ENCODE results near the gene PTRH2.
"Not testable (repeated sequence)": the region's sequence is repeated elsewhere in the genome, so short reads cannot be mapped to it uniquely, and the experiment has no call there.

PTRH2 gene

DNA sequence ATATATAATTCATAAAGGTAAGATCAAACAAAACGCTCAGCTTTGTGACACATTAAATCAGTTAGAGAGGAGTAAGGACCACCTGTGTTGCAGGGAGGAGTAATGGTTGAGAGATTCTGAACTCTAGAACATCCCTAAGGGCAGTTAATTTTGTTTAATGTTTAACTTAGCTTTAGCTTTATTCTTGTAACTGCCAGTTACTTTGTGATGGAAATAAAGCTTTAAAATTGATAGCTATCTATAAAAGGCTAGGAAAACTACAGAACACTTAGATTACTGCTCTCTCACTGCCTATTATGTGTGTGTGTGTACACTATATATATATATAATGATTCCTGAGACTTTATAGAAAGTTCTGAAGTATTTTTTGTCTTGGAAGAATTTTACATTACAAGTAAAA is 37.8 kb downstream of the PTRH2 start:
- no peak for ATAC-seq
- DNase-seq, result no peak

DNA sequence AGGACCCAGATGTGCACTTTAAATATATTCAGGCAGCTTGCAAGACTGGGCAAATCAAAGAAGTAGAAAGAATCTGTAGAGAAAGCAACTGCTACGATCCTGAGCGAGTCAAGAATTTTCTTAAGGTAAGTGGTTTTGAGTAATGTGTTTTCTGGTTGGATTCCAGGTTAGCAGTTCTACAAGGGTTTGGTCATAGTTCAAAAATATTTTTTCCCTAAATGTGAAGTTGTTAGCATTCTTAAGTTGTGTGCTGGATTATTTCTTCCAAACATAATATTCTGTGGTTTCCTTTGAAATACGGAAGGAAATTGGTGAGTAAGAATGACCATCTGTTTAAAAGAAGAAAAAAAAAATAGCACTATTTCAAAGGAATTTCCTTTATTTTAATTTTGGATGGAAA is 38.4 kb downstream of the PTRH2 start:
- no peak for ATAC-seq
- DNase-seq, result no peak

DNA sequence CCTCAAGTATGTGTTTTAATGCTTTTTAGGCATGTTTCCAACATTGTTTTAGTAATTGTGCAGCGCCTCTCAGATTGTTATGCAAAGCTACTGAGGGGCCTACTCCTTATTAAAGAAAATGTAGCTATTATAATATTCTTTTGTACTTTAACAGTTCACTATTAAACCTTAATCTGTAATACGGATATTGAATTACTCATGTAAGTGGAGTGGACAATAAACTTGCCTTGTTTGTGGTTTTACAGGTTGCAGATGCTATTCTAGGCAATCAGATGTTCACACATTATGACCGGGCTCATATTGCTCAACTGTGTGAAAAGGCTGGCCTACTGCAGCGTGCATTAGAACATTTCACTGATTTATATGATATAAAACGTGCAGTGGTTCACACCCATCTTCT is 41.0 kb downstream of the PTRH2 start:
- ATAC-seq (no peak), DNase-seq (no peak)

DNA sequence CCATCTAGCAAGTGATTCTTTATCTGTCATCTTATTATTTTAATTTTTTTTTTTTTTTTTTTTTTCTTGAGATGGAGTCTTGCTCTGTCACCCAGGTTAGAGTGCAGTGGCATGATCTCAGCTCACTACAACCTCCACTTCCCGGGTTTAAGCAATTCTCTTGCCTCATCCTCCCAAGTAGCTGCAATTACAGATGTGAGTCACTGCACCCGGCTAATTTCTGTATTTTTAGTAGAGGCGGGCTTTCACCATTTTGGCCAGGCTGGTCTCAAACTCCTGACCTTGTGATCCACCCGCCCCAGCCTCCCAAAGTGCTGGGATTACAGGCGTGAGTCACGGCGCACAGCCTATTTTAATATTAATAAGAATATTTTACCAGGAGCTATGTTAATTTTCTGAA is 50.6 kb downstream of the PTRH2 start:
- DNase-seq, ATAC-seq: not testable (repeated sequence)

DNA sequence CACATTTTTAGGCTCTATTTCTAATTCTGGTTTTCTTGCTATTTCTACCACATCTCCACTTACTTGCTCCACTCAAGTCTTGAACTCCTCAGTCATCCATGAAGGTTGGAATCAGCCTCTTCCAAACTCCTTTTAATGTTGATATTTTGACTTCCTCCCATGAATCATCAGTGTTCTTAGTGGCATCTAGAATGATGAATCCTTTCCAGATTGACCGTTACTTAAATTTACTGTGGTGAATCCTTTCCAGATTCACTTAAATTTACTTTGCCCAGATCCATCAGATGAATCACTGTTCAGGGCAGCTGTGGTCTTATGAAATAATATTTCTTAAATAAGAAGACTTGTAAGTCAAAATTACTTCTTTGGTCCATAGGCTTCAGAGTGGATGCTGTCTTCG is 55.1 kb downstream of the PTRH2 start:
- ATAC-seq (no peak), DNase-seq (no peak)

DNA sequence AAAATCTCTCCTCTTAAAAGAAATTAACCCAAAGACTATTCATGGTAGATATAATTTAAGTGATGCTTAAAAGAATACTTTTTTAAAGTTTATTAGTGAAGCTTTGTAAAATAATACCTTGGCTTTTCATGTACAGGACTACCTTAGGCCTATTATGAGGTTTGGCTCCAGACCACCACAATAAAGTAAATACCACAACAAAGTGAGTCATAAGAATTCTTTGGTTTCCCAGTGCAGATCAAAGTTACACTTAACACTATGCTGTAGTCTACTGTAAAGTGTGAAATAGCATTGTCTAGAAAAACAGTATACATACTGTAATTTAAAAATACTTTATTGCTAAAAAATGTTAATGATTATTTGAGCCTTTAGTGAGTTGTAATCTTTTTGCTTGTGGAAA is 55.9 kb downstream of the PTRH2 start:
- ATAC-seq (no peak), DNase-seq (no peak)

DNA sequence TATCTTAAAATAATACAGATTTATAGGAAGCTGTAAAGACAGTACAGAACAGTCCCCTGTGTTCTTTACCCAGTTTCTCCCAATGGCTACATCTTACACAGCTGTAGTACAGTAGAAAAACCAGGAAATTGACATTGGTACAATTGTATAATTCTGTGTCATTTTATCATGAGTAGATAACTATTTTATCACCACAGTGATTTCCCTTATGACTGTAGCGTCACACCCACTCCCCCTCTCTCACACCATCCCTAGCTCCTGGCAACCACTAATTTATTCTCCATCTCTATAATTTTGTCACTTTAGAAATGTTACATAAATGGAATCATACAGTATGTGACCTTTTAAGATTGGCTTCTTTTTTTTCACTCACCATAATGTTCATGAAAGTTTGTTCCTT is 56.6 kb downstream of the PTRH2 start:
- DNase-seq (no peak), ATAC-seq (peak; percentile 40)

DNA sequence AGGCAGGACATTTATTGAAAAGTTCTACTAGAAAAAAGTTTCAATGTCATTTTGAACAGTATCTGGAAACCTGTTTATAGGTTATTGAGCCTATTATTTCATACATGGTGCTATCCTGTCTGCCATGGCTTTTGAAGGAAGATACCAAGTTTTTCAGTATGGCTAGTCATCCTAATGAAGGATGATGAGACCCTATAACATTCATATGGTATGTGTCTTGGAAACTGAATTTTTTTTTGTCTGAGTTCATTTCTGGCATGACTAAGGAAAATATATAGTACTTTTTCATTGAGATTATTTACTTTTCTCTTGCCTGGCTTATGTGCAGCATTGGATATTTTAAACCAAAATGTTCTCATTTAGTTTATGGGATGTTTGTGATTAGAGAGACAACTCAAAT is 57.3 kb downstream of the PTRH2 start:
- DNase-seq (no peak), ATAC-seq (no peak)

Measured in stimulated activated naive CD8-positive, alpha-beta T cell treated with anti-CD3 and anti-CD28 coated beads, Interleukin-15, Interleukin-2, amounts not matched to agents 100 U/mL and 50 U/mL, for 24 hours (primary cell).